ENCODE measurements around the gene FAM184B. TPM values are rescaled to one million over a fixed set of nuclear protein-coding genes. Genes with fewer than 3 reads are reported as not detected.

Gene FAM184B
- total RNA-seq, 1 experiment from 2014 or later: 0.47 TPM

DNA sequence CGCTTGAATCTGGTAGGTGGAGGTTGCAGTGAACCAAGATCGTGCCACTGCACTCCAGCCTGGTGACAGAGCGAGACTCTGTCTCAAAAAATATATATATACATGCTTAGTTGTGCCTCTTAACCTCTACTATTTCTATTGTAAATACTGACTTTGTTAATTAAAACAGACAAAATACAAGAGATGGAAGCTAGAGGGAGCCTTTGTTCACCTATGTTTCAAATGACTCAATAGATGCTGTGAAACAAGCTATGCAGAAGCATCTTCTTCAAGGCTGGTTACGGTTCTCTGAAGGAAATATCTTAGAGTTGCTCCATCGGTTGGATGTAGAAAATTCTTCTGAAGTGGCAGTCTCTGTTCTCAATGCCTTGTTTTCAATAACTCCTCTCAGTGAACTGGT, 35.6 kb upstream of the FAM184B start:
- peaks cover 32% of the 10 kb centered on the region for H3K36me3 ChIP-seq (ENCODE audit: low read depth, low read length)
- ChIA-PET POLR2A (ENCODE audit: unreplicated experiment) (no interaction called here), CTCF (interaction anchor here (0.6 to 1.3 kb wide), 2 partner anchors 268 to 1028 kb away, joined by 3 read pairs; no protein-coding TSS in a partner anchor)
- no peak overlapping the region for H3K9ac ChIP-seq (ENCODE audit: low read length)
- H3K9me3 ChIP-seq (ENCODE audit: low read length): no peaks in the 10 kb centered on the region
- no peak overlapping the region for H3K27ac ChIP-seq (ENCODE audit: low read length)
- no peak overlapping the region for H3K4me3 ChIP-seq (ENCODE audit: low read length)
- H3K4me2 ChIP-seq (ENCODE audit: low read length): no peak overlapping the region
- H3F3A ChIP-seq (ENCODE audit: low read length, unreplicated experiment): no peaks in the 10 kb centered on the region
- H3K79me2 ChIP-seq (ENCODE audit: low read length): peaks cover 65% of the 10 kb centered on the region
- no peaks in the 10 kb centered on the region for H3K9me2 ChIP-seq (replicated peaks; ENCODE audit: low read length)
- TF ChIP-seq, protein P1, sequence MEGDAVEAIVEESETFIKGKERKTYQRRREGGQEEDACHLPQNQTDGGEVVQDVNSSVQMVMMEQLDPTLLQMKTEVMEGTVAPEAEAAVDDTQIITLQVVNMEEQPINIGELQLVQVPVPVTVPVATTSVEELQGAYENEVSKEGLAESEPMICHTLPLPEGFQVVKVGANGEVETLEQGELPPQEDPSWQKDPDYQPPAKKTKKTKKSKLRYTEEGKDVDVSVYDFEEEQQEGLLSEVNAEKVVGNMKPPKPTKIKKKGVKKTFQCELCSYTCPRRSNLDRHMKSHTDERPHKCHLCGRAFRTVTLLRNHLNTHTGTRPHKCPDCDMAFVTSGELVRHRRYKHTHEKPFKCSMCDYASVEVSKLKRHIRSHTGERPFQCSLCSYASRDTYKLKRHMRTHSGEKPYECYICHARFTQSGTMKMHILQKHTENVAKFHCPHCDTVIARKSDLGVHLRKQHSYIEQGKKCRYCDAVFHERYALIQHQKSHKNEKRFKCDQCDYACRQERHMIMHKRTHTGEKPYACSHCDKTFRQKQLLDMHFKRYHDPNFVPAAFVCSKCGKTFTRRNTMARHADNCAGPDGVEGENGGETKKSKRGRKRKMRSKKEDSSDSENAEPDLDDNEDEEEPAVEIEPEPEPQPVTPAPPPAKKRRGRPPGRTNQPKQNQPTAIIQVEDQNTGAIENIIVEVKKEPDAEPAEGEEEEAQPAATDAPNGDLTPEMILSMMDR (conservative IDR thresholded peaks at IDR 0.05; ENCODE audit: low read depth, low read length): peak; percentile 57
- no peak for TF ChIP-seq EZH2phosphoT487 (IDR thresholded peaks at IDR 0.05; ENCODE audit: borderline replicate concordance, low read length)
- H3K4me1 ChIP-seq (ENCODE audit: insufficient read depth, low read length): peaks cover 8% of the 10 kb centered on the region; the same call in 1 of the 2 replicates
- H3K27me3 ChIP-seq (ENCODE audit: low read length): no peaks in the 10 kb centered on the region
- intact Hi-C loops (cut with micrococcal nuclease): loop anchor here (1.0 to 10.0 kb wide), 4 partner anchors 115 to 776 kb away; partner anchors contain the start of gene LCORL
- DNase-seq (peak; percentile 48), ATAC-seq (peak; percentile 71)
- H4K20me1 ChIP-seq (ENCODE audit: low read length): no peaks in the 10 kb centered on the region
- BruUV-seq (replicated peaks): no TSS peak
- no peak overlapping the region for H2AFZ ChIP-seq (ENCODE audit: low read length)

DNA sequence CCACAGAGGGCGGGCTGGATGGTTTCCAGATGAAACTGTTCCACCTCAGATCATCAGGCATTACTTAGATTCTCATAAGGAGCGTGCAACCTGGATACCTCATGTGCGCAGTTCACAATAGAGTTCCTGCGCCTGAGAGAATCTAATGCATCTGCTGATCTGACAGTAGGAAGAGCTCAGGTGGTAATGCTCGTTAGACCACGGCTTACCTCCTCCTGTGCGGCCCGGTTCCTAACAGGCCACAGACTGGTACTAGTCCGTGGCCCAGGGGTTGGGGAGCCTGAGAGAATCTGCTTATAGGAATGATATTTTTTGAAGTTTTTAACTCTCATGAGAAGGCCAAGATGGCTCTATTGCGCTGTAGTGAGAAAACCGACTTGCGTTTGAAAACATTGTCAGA, 34.7 kb upstream of the FAM184B start:
- Histone ChIP-seq H3K36me3 (ENCODE audit: low read depth, low read length) (peaks cover 32% of the 10 kb centered on the region), H3K79me2 (ENCODE audit: low read length) (peaks cover 74% of the 10 kb centered on the region), H4K20me1 (ENCODE audit: low read length) (no peaks in the 10 kb centered on the region), H3K27me3 (ENCODE audit: low read length) (no peaks in the 10 kb centered on the region), H3F3A (ENCODE audit: low read length, unreplicated experiment) (no peaks in the 10 kb centered on the region), H3K9me3 (ENCODE audit: low read length) (no peaks in the 10 kb centered on the region), H3K4me1 (ENCODE audit: insufficient read depth, low read length) (peaks cover 8% of the 10 kb centered on the region; the same call in 1 of the 2 replicates), H3K4me3 (ENCODE audit: low read length) (no peak overlapping the region), H3K9ac (ENCODE audit: low read length) (no peak overlapping the region), H3K27ac (ENCODE audit: low read length) (no peak overlapping the region), H2AFZ (ENCODE audit: low read length) (no peak overlapping the region), H3K9me2 (replicated peaks; ENCODE audit: low read length) (no peaks in the 10 kb centered on the region), H3K4me2 (ENCODE audit: low read length) (no peak overlapping the region)
- DNase-seq (no peak), ATAC-seq (no peak)
- CTCF ChIA-PET: interaction anchor here (0.6 to 1.3 kb wide), 2 partner anchors 267 to 1029 kb away, joined by 3 read pairs; no protein-coding TSS in a partner anchor
- TF ChIP-seq, protein P1 (conservative IDR thresholded peaks at IDR 0.05; ENCODE audit: low read depth, low read length): no peak
- TF ChIP-seq EZH2 (IDR thresholded peaks at IDR 0.05; ENCODE audit: low read length, unreplicated experiment) (no peak), EZH2phosphoT487 (IDR thresholded peaks at IDR 0.05; ENCODE audit: borderline replicate concordance, low read length) (no peak)
- POLR2A ChIA-PET (ENCODE audit: unreplicated experiment): no interaction called here
- intact Hi-C loops (cut with micrococcal nuclease): loop anchor here (2.0 to 10.0 kb wide), 3 partner anchors 116 to 205 kb away; partner anchors contain the start of gene LCORL
- BruUV-seq (replicated peaks): no TSS peak

DNA sequence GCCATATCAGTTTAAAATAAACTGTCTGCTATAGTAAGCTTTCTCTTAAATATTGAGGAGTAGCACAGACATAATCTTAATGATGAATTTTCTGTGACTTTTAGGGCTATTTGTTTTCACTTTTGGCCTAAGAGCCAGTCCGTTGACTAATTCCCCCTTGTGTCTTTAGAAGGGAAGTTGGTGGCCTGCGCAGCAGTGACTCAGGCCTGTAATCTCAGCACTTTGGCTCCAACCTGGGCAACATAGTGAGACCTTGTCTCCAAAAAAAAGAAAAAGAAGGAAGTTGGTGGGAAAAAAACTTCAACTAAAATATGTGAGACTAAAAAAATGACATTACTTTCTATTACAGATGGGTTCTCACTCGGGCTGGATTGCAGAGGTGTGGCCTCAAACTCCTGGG, 32.7 kb upstream of the FAM184B start:
- peaks cover 93% of the 10 kb centered on the region for H3K79me2 ChIP-seq (ENCODE audit: low read length)
- H3K9me3 ChIP-seq (ENCODE audit: low read length): no peaks in the 10 kb centered on the region
- H3K9me2 ChIP-seq (replicated peaks; ENCODE audit: low read length): no peaks in the 10 kb centered on the region
- H3K27me3 ChIP-seq (ENCODE audit: low read length): no peaks in the 10 kb centered on the region
- no peak overlapping the region for H3K27ac ChIP-seq (ENCODE audit: low read length)
- intact Hi-C loops (cut with micrococcal nuclease): loop anchor here (10.0 kb wide), 1 partner anchor 181 kb away; no protein-coding TSS in a partner anchor
- H3F3A ChIP-seq (ENCODE audit: low read length, unreplicated experiment): no peaks in the 10 kb centered on the region
- peaks cover 29% of the 10 kb centered on the region for H3K36me3 ChIP-seq (ENCODE audit: low read depth, low read length)
- TF ChIP-seq EZH2phosphoT487 (IDR thresholded peaks at IDR 0.05; ENCODE audit: borderline replicate concordance, low read length) (no peak), EZH2 (IDR thresholded peaks at IDR 0.05; ENCODE audit: low read length, unreplicated experiment) (no peak)
- TF ChIP-seq, protein P1 (conservative IDR thresholded peaks at IDR 0.05; ENCODE audit: low read depth, low read length): no peak
- CTCF ChIA-PET: no interaction called here
- no peak overlapping the region for H3K9ac ChIP-seq (ENCODE audit: low read length)
- peaks cover 8% of the 10 kb centered on the region; the same call in 1 of the 2 replicates for H3K4me1 ChIP-seq (ENCODE audit: insufficient read depth, low read length)
- ATAC-seq (no peak), DNase-seq (peak; percentile 7)
- no peak overlapping the region for H3K4me3 ChIP-seq (ENCODE audit: low read length)
- H4K20me1 ChIP-seq (ENCODE audit: low read length): peaks cover 11% of the 10 kb centered on the region; the same call in 1 of the 2 replicates
- H3K4me2 ChIP-seq (ENCODE audit: low read length): 0 out of 2 replicates have a peak overlapping the region, but pooled peaks have one; percentile 11
- POLR2A ChIA-PET (ENCODE audit: unreplicated experiment): no interaction called here
- no TSS peak for BruUV-seq (replicated peaks)
- H2AFZ ChIP-seq (ENCODE audit: low read length): no peak overlapping the region
